H1 (cell line): Measurements from ENCODE around the gene PRRG3. TPM values are rescaled to one million over a fixed set of nuclear protein-coding genes. Genes with fewer than 3 reads are reported as not detected.

Experiments used
- EP300 ChIP-seq, 2 experiments: IDR thresholded peaks; 1 replicate in 1 of 2; 2 replicates in 1 of 2; pipeline ENCODE4 v1.6.1; 2011 to 2012; ENCODE audit warnings: low read depth in 2 of 2, low read length in 2 of 2, mild to moderate bottlenecking in 2 of 2, borderline replicate concordance in 1 of 2, inconsistent platforms in 1 of 2, moderate library complexity in 1 of 2
- FOSL1 ChIP-seq: IDR thresholded peaks from 2 replicates; pipeline ENCODE4 v1.6.1; 2011; ENCODE audit warnings: mild to moderate bottlenecking, low read depth, low read length, moderate library complexity; ENCODE audit not compliant: insufficient read depth
- polyA plus RNA-seq, 7 experiments: library from polyadenylated mRNA; depleted of rRNA in 3 of 7; stranded (reverse) in 5 of 7; unstranded in 2 of 7; fragments of >200 nt in 5 of 7; fragments of 200-250 nt in 2 of 7; gene quantifications; 1 replicate in 5 of 7; 2 replicates in 1 of 7; 4 replicates in 1 of 7; pipeline versions ENCODE4 v1.2.1 to v1.2.3, GENCODE V29; 2011 to 2013; ENCODE audit warnings: missing spikeins in 2 of 7, mixed read lengths in 2 of 7
- total RNA-seq: library from RNA; stranded (reverse); fragmentation: NEBNext Ultra II Directional; extraction: Animal tissue kit (Norgen Biotek cat#: 25700); gene quantifications from 2 replicates; pipeline ENCODE4 v1.2.1, GENCODE V29; 2021

The PRRG3 gene
- total and polyA plus RNA-seq, 2 of the 8 experiments (the other 6 are each of a cell fraction or from before 2014, with no cell fraction given): 4.2 to 5.4 TPM

GRCh38 chrX:151712253-151712652 is 17.0 kb downstream of the PRRG3 start (continued):
- TF ChIP-seq EP300 (IDR thresholded peaks at IDR 0.05; ENCODE audit: borderline replicate concordance in 1 of 2, low read depth in 2 of 2, low read length in 2 of 2): no peak
- TF ChIP-seq FOSL1: no peak
